Skeletal muscle satellite cell (primary cell): ENCODE measurements around the gene TMEM41A.
"Not testable (repeated sequence)": the region's sequence is repeated elsewhere in the genome, so short reads cannot be mapped to it uniquely, and the experiment has no call there.

ENCODE experiments used
- H3K27me3 ChIP-seq: 2 replicates; pipeline ENCODE4 v1.7.0; 2013; ENCODE audit warnings: low read length; ENCODE audit not compliant: control insufficient read depth, insufficient read depth
- H3K36me3 ChIP-seq: 2 replicates; pipeline ENCODE4 v1.7.0; 2013; ENCODE audit warnings: mild to moderate bottlenecking, control low read depth, low read length; ENCODE audit not compliant: insufficient read depth
- H3K4me1 ChIP-seq: 2 replicates; pipeline ENCODE4 v1.7.0; 2013; ENCODE audit warnings: low read length; ENCODE audit not compliant: control insufficient read depth, insufficient read depth
- H3K4me2 ChIP-seq: 2 replicates; pipeline ENCODE4 v1.7.0; 2013; ENCODE audit warnings: mild to moderate bottlenecking, low read length
- H3K4me3 ChIP-seq: 2 replicates; pipeline ENCODE4 v1.7.0; 2013; ENCODE audit warnings: low read length
- H3K9ac ChIP-seq: 2 replicates; pipeline ENCODE4 v1.7.0; 2013; ENCODE audit warnings: mild to moderate bottlenecking, low read depth, low read length, moderate library complexity
- H3K9me3 ChIP-seq: replicated peaks from 2 replicates; pipeline ENCODE4 v1.7.0; 2013; ENCODE audit warnings: mild to moderate bottlenecking, control low read depth, low read length

TMEM41A gene

DNA sequence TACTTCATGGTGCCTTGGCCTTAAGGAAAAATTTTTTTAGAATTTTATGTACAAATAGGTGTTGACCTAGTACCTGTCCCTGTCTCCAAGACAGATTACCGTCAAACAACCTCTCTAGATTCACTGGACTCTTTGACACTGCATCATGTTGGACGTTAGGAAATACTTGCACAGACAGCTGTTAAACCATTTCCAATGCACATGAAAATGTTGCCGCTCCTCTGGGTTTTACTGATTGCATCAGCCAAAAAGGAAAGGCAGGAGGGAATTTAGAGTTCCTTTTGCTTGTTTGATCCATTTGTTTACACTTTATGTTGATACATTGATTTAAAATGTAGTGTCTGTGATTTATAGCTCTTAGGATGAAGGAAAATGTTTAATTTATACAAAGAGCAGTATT, 14.5 kb downstream of the TMEM41A start:
- Histone ChIP-seq H3K4me2 (no peak overlapping the region), H3K9me3 (no peaks in the 10 kb centered on the region), H3K36me3 (peaks cover 18% of the 10 kb centered on the region), H3K9ac (no peak overlapping the region), H3K4me1 (no peaks in the 10 kb centered on the region), H3K4me3 (no peak overlapping the region), H3K27me3 (no peaks in the 10 kb centered on the region)

DNA sequence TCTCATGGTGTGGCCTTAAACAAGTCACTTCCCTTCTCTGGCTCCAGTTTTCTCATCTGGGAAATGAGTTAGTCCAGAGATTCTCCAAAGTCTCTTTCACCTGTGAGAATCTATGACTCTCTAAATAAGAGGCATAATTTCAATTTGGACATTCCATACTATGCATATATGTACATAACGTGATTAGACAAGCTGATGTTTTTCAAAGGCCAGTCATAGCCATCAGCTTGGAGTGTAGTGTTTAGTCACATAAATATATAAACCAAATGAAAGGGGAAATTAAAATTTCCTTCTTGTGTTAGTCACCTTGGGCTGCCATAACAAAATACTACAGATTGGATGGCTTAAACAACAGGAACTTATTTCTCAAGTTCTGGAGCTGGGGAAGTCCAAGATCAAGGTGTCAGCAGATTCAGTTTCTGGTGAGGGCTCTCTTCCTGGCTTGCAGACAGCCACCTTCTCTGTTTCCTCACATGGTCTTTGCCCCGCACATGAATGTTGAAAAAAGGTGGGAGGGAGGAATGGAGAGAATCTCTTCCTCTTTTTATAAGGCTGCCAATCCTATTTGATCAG, 19.4 kb downstream of the TMEM41A start:
- Histone ChIP-seq H3K9me3 (no peaks in the 10 kb centered on the region), H3K36me3 (peaks cover 14% of the 10 kb centered on the region), H3K4me3 (no peak overlapping the region), H3K27me3 (no peaks in the 10 kb centered on the region), H3K4me2 (no peak overlapping the region), H3K4me1 (no peaks in the 10 kb centered on the region), H3K9ac (no peak overlapping the region)

DNA sequence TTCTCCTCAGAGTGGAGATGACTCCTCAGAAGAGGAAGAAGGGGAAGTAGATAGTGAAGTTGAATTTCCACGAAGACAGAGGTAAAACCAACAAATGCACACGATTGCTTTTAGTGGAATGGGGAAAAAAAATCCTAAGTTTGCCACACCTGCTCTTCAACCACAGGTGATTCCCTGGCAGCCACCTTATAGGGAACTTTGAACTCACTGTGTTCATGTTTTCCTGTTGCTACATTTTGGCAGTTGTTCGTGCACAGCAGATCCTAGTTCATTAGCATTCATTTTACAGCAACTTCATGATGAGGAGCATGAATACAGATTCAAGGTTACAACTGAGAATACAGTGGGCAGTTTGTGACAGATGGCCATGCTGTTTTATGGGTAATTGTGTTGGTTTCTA, 21.5 kb downstream of the TMEM41A start:
- Histone ChIP-seq H3K4me3 (no peak overlapping the region), H3K4me2 (no peak overlapping the region), H3K4me1 (no peaks in the 10 kb centered on the region), H3K9ac (no peak overlapping the region), H3K27me3 (no peaks in the 10 kb centered on the region), H3K9me3 (no peaks in the 10 kb centered on the region), H3K36me3 (peaks cover 9% of the 10 kb centered on the region)

DNA sequence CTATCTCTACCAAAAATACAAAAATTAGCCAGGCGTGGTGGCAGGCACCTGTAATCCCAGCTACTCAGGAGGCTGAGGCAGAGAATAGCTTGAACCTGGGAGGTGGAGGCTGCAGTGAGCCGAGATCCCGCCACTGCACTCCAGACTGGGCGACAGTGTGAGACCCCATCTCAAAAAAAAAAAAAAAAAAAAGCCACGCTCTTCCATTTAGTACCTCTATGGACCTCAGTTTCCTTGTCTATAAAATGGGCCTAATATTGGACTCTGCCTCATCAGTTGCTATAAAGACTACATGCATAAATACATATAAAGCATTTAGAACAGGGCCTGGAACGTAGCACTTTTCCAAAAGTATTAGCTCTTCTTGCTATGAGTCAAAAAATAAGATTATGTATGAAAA, 23.9 kb downstream of the TMEM41A start:
- not testable (repeated sequence) for H3K27me3 ChIP-seq, H3K4me2 ChIP-seq, H3K9ac ChIP-seq, H3K4me3 ChIP-seq, H3K36me3 ChIP-seq, H3K4me1 ChIP-seq, H3K9me3 ChIP-seq

DNA sequence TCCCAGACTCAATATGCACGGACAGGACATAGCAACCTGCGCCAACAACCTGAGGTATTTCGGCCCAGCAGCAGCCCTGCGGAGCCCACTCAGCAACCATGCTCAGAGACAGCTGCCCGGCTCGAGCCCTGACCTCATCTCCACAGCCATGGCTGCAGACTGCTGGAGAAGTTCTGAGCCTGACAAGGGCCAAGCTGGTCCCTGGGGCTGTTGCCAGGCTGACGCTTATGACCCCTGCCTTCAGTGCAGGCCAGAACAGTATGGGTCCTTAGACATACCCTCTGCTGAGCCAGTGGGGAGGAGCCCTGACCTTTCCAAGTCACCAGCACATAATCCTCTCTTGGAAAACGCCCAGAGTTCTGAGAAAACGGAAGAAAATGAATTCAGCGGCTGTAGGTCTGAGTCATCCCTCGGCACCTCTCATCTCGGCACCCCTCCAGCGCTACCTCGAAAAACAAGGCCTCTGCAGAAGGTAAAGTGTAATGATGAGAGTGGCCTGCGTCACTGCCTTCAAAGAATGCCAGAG, 25.5 kb downstream of the TMEM41A start:
- no peaks in the 10 kb centered on the region for H3K4me1 ChIP-seq
- H3K9me3 ChIP-seq, result no peaks in the 10 kb centered on the region
- H3K36me3 ChIP-seq, result peaks cover 3% of the 10 kb centered on the region
- H3K9ac ChIP-seq, result no peak overlapping the region
- no peak overlapping the region for H3K4me2 ChIP-seq
- H3K27me3 ChIP-seq, result no peaks in the 10 kb centered on the region
- no peak overlapping the region for H3K4me3 ChIP-seq

DNA sequence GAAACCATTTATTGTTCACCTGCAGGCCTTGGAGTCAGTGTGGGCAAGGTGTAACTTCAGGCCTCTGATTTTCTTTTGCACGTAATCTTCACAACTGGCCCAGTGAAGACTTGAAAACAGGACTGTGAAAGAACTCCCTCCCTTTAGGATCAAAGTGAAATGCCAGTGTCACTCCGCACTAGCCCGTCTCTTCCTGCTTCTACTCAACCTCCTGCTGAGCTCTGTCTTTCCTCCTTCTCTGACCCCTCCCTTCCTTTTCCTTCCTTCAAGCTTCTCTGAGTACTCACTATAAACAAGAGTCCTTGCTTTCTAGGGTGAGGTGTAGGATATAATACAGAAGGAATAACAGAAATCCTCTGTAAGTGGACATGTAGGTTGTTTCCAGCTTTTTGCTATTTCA, 28.5 kb downstream of the TMEM41A start:
- no peaks in the 10 kb centered on the region for H3K9me3 ChIP-seq
- no peak overlapping the region for H3K9ac ChIP-seq
- H3K4me2 ChIP-seq, result no peak overlapping the region
- H3K4me3 ChIP-seq, result no peak overlapping the region
- no peaks in the 10 kb centered on the region for H3K27me3 ChIP-seq
- H3K36me3 ChIP-seq, result peaks cover 10% of the 10 kb centered on the region
- H3K4me1 ChIP-seq, result no peaks in the 10 kb centered on the region

DNA sequence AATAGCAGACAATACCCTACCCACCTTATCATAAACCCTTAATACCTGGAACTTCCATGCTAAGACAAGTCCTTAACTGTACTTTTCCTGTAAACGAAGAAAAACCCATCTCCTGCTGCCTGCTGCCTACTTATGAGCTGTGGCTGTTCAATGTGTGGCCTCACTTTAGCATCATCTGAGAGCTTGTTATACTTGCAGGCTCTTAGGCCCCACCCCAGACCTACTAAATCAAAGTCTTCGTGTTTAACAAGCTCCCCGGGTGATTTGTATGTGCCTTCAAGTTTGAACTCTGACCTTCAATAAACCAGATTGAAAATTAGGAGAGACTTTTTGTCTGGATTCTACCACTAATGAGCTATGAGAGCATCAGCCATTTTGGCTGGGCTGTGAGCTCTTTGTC, 29.3 kb downstream of the TMEM41A start:
- Histone ChIP-seq H3K9ac (no peak overlapping the region), H3K9me3 (no peaks in the 10 kb centered on the region), H3K4me2 (no peak overlapping the region), H3K36me3 (peaks cover 11% of the 10 kb centered on the region), H3K27me3 (no peaks in the 10 kb centered on the region), H3K4me1 (no peaks in the 10 kb centered on the region), H3K4me3 (no peak overlapping the region)

DNA sequence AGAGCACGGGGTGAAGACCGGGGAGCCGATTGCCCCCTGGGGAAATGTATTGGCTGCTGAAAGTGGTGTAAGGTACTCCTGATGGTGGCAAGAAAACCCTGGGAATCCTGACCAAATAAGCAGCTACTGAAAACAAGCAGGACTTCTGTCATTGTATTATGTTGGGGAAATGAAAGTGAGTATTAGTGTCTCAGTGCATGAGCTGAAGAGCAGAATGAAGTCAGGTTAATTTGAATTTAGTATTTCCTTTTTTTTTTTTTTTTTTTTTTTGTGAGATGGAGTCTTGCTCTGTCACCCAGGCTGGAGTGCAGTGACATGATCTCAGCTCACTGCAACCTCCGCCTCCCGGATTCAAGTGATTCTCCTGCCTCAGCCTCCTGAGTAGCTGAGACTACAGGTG, 32.7 kb downstream of the TMEM41A start:
- H3K4me2 ChIP-seq, H3K36me3 ChIP-seq: not testable (repeated sequence)

DNA sequence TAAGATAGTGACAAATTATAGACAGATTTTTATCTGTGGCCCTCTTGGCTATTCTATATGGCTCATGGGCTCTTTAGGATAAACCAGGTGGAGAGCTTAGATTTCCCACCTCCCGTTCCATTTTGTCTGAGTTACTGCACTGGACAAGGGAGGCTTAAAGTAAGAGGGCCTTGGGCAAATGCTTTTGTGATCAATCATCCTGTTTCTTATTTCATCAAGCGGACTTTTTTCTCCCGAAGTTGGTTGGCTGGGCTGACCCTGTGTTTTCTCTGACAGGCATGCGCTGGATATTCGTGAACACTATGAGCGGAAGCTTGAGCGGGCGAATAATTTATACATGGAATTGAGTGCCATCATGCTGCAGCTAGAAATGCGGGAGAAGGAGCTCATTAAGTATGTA, 33.4 kb downstream of the TMEM41A start:
- no peaks in the 10 kb centered on the region for H3K9me3 ChIP-seq
- peaks cover 8% of the 10 kb centered on the region for H3K36me3 ChIP-seq
- no peak overlapping the region for H3K4me2 ChIP-seq
- no peaks in the 10 kb centered on the region for H3K4me1 ChIP-seq
- H3K27me3 ChIP-seq, result no peaks in the 10 kb centered on the region
- no peak overlapping the region for H3K9ac ChIP-seq
- H3K4me3 ChIP-seq, result no peak overlapping the region

More for the DNA sequence above, 32.7 kb downstream of the TMEM41A start:
- not testable (repeated sequence) for H3K9ac ChIP-seq, H3K27me3 ChIP-seq, H3K4me3 ChIP-seq, H3K4me1 ChIP-seq, H3K9me3 ChIP-seq

DNA sequence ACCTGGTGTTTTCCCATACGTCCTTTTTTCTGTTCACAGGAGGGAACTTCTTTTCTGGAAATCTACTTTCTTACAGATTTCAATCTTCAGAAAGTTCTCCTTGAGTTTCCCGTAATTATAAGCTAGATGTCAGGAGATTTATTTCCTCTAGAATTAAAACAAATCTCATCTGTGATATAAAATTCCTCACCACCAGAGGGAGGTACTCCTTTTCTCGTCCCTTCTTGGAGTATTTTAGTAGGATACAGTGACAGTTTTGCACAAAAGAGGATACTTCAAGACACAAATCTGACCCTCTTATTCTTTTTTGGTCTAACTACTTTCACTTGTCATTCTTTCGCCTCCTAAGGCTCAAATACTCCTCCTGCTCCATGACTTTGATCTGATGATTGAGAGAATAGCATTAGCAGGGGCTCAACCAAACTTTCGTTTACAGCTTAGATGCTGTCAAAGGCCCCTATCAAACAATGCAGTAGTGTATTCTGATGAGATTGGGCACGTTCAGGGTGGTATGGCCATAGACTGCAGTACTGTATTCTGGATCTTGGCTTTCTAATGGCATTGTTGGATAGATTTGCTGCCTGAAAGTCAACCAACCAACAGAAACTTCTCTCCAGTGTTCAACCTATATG, 38.0 kb downstream of the TMEM41A start:
- no peak overlapping the region for H3K4me2 ChIP-seq
- H3K36me3 ChIP-seq, result peaks cover 2% of the 10 kb centered on the region
- no peaks in the 10 kb centered on the region for H3K4me1 ChIP-seq
- no peak overlapping the region for H3K9ac ChIP-seq
- H3K27me3 ChIP-seq, result no peaks in the 10 kb centered on the region
- H3K4me3 ChIP-seq, result no peak overlapping the region
- no peaks in the 10 kb centered on the region for H3K9me3 ChIP-seq

DNA sequence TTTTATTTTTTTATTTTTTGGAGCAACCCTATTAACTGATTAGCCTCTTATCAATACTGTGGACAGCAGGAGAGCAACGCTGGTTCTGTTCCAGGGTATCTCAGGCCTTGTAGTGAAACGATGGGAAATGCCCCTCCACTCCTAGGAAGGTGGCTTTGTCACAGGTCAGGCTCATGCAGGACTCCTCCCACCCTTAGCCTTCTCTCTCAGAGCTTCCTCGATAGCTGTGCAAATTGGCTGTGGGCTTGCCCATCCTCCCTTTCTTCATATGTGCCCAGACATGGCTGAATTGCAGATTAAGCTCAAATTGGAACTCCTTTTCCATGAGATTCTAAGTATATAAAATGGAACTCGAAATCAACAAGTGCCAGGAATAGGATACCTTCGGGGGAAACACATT, 38.5 kb downstream of the TMEM41A start:
- Histone ChIP-seq H3K36me3 (peaks cover 1% of the 10 kb centered on the region), H3K9me3 (no peaks in the 10 kb centered on the region), H3K9ac (no peak overlapping the region), H3K4me2 (no peak overlapping the region), H3K4me3 (no peak overlapping the region), H3K27me3 (no peaks in the 10 kb centered on the region), H3K4me1 (no peaks in the 10 kb centered on the region)

DNA sequence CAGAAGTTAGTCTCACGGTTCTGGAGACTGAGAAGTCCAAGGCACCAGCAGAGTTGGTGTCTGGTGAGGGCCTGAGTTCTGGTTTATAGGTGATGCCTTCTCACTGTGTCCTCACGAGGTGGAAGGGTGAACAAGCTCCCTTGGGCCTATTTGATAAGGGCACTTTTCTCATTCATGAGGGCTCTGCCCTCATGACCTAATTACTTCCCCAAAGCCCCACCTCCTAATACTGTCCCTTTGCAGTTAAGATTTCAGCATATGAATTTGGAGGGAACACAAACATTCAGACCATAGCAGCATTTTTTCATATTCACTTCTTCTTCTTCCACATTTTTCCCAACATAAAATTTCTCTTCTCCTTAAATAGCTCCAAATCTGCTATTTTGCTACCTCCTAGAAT, 41.5 kb downstream of the TMEM41A start:
- H3K9ac ChIP-seq, result no peak overlapping the region
- H3K4me3 ChIP-seq, result no peak overlapping the region
- no peaks in the 10 kb centered on the region for H3K27me3 ChIP-seq
- H3K36me3 ChIP-seq, result no peaks in the 10 kb centered on the region
- H3K4me2 ChIP-seq, result no peak overlapping the region
- H3K4me1 ChIP-seq, result no peaks in the 10 kb centered on the region
- no peaks in the 10 kb centered on the region for H3K9me3 ChIP-seq
